Left forelimb (tissue), 1 donor: ENCODE measurements around the gene GSTM4.
"Not testable (repeated sequence)": the region's sequence is repeated elsewhere in the genome, so short reads cannot be mapped to it uniquely, and the experiment has no call there.

ENCODE experiments used
- DNase-seq: peaks from one replicate; pipeline ENCODE4 v3.0.0-alpha.2; 2018; ENCODE audit warnings: low spot score

The GSTM4 gene

DNA sequence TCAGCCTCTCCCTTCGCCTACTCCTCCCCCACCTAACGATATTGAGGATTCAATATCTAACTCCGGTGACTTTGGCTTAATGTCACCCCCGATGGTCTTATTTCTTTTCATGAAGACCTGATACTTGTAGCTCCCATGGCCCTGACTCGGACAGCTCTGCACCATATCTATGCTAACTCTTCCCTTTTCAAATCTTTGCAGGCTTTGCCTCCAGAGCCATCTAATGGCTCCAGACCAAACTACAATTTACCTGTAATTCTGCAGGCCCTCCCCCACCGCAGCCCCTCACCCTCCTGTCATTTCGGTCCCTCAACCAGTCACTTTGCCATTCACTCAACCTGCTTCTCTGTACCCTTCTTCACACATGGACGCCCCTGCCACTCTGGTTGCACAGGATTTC, 48.3 kb downstream of the GSTM4 start:
- no peak for DNase-seq

DNA sequence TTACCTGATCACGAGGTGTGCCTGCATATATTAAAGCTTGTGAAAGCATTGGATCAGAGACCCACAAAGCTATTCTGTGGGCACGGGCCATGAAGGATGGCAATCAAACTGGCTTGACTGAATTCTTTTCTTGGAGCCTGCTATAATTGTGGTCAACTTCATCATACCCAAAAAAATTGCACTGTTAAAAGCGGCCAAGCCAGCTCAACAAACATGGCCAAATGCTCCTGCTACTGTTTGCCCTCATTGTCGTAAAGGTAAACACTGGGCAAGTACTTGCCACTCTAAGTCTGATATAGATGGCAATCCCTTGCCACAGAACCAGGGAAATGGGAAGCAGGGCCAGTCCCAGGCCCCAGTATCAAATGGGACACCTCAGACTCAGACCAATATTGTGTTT, 49.5 kb downstream of the GSTM4 start:
- DNase-seq: no peak

GRCh38 chr1:109708949-109709348, 53.0 kb downstream of the GSTM4 start:
- not testable (repeated sequence) for DNase-seq

DNA sequence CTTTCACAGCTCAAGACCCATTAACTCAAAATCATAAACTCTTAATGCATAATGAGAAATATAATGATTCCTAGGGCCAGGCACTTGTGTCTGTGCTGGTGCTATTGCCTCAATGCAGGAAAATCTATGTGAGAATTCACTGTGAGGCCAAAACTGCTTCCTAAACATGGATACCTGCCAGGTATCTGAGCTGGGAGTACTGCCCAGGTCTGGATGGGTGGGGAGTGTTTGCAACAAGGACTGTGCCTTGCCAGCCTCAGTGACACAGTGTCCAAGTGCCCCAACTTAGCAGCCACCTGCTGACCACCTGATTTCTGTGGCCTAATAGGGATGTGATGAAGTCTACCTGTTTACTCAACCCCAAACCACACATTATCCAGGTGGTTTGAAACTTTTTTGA, 53.9 kb downstream of the GSTM4 start:
- DNase-seq: not testable (repeated sequence)
